Measurements from ENCODE around the gene SCT. TPM values are rescaled to one million over a fixed set of nuclear protein-coding genes. Genes with fewer than 3 reads are reported as not detected.
A peak's percentile ranks its signal among the peaks of the same experiment; 100 is the strongest.

SCT gene
- total RNA-seq, 1 donor from 2014 or later, result not detected

DNA sequence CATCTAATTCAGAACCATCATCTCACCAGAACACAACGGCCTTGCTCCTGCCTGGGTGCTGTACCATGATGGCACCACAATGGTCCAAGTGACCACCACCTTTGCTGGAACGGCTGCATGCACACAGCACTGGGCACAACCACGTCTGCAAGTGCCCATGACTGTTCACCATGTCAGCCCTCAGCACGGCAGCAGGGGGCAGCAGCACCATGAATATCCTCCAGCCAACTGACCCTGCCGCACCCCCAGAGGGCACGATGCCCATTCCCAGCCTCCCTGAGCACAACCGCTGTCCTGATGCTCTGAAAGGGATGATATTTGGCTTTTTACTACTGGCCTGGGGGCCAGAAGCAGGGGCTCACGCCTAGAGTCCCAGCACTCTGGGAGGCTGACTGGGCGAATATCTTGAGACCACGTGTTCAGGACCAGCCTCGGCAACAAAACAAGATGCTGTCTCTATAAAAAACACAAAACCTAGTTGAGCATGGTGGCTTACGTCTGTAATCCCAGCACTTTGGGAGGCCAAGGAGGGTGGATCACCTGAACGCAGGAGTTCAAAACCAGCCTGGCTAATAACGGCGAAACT lies 35.8 kb upstream of the SCT start:
- Histone ChIP-seq H3K4me3 (no peak overlapping the region), H3K36me3 (peaks cover 30 to 53% of the 10 kb centered on the region in 2 donors), H3K4me1 (no peaks in the 10 kb centered on the region), H3K9me3 (no peaks in the 10 kb centered on the region), H3K27ac (no peak overlapping the region), H3K27me3 (no peaks in the 10 kb centered on the region)
- peak in 1 of 2 donors; percentile 78 for DNase-seq (ENCODE audit: low spot score in 2 of 2)
- TF ChIP-seq, protein P1, sequence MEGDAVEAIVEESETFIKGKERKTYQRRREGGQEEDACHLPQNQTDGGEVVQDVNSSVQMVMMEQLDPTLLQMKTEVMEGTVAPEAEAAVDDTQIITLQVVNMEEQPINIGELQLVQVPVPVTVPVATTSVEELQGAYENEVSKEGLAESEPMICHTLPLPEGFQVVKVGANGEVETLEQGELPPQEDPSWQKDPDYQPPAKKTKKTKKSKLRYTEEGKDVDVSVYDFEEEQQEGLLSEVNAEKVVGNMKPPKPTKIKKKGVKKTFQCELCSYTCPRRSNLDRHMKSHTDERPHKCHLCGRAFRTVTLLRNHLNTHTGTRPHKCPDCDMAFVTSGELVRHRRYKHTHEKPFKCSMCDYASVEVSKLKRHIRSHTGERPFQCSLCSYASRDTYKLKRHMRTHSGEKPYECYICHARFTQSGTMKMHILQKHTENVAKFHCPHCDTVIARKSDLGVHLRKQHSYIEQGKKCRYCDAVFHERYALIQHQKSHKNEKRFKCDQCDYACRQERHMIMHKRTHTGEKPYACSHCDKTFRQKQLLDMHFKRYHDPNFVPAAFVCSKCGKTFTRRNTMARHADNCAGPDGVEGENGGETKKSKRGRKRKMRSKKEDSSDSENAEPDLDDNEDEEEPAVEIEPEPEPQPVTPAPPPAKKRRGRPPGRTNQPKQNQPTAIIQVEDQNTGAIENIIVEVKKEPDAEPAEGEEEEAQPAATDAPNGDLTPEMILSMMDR (IDR thresholded peaks at IDR 0.05), result peak; percentile 64 to 81 (median 69)
- intact Hi-C loops (cut with DNase I), result loop anchor here (1.0 kb wide), 2 partner anchors 61 to 66 kb away; no protein-coding TSS in a partner anchor

DNA sequence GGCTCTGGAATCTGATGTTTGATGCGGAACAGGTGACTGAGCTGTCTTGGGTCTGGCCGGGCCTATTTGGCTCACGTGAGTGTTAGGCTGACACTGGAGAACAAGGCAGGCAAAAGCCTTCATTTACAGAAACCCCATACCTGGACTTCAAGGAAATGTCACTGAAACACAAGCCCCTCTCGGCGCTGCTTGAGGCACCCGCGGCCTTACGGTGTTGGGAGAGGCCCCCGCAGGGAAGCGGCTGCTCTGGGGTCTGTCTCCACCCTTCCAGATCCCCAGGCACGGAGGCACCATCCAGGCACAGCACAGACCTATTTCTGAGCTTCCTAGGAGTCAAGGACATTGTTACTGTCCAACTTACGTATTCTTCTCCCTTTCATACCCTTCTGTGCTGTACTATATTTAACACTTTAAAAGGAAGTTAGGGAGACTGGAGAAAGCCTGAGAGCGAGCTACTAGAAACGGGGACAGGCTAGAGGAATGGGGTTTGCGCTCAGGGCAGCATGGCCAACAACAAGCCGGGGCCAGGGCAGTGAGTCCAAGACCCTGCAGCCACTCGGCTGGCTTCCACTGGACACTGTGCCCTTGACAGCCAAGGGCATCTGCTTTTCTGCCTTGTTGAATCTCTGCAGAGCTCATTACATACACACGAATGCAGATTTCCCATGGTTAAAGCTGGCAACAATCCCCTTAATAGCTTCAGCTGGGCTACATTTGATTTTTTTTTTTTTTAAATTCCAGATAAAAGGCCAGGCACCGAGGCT lies 33.9 kb upstream of the SCT start:
- no peaks in the 10 kb centered on the region for H3K27me3 ChIP-seq
- TF ChIP-seq, protein P1 (IDR thresholded peaks at IDR 0.05), result no peak
- H3K4me1 ChIP-seq, result no peaks in the 10 kb centered on the region
- H3K4me3 ChIP-seq, result no peak overlapping the region
- peaks cover 35 to 58% of the 10 kb centered on the region in 2 donors for H3K36me3 ChIP-seq
- DNase-seq (ENCODE audit: low spot score in 2 of 2), result no peak
- no peak overlapping the region for H3K27ac ChIP-seq
- intact Hi-C loops (cut with DNase I), result no loop called here
- no peaks in the 10 kb centered on the region for H3K9me3 ChIP-seq

DNA sequence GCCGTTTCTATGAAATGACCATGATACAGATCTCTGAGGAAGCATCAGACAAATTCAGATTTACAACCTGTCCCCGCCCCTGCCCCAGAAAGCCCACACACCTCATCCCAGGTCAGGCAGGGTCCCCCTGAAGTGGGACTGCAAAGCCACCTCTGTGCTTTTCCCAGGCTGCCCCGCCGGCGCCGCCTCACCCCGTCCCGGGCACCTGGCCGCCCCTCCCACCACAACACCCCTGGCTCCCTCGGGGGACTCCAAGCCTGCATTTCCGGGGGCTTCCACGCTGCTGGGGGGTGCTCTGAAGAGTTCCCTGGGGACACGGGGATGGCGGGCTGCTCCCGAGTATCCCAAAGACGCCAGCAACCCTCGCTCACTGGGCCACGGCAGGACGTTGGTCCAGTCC lies 33.3 kb upstream of the SCT start:
- H3K36me3 ChIP-seq, result peaks cover 35 to 52% of the 10 kb centered on the region in 2 donors
- no peaks in the 10 kb centered on the region for H3K4me1 ChIP-seq
- no peak overlapping the region for H3K27ac ChIP-seq
- DNase-seq (ENCODE audit: low spot score in 2 of 2), result no peak
- TF ChIP-seq, protein P1 (IDR thresholded peaks at IDR 0.05), result no peak
- H3K9me3 ChIP-seq, result no peaks in the 10 kb centered on the region
- H3K4me3 ChIP-seq, result no peak overlapping the region
- no peaks in the 10 kb centered on the region for H3K27me3 ChIP-seq
- intact Hi-C loops (cut with DNase I), result no loop called here

DNA sequence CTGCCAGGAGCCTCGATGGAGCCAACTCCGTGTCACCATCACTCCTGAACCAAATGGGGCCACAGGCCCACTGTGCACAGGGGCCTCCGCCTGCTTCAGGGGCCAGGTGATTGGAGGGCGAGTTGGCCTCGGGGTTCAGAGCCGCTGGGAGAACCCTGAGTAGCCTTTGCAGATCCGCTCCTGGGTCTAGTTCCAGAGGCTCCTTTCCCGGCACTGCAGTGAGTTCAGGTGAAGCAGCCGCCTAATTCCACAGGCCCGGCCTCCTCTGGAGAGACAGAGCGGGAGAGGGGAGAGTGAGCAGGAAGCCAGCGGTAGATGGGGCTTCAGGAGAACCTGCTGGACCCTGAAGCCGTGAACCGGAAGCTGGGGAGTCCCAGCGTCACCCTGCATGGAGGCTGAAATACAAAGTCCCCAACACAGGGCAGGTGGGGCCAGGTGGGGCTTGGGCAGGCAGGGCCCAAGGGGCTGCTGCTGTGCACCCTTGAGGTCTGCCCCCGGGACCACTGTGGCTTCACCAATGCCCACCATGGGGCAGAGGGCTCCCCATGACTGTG lies 32.6 kb upstream of the SCT start:
- no peak for DNase-seq (ENCODE audit: low spot score in 2 of 2)
- Histone ChIP-seq H3K27ac (no peak overlapping the region), H3K4me3 (no peak overlapping the region), H3K36me3 (peaks cover 35 to 51% of the 10 kb centered on the region in 2 donors), H3K27me3 (no peaks in the 10 kb centered on the region), H3K4me1 (no peaks in the 10 kb centered on the region), H3K9me3 (no peaks in the 10 kb centered on the region)
- TF ChIP-seq, protein P1 (IDR thresholded peaks at IDR 0.05), result no peak
- intact Hi-C loops (cut with DNase I), result no loop called here

DNA sequence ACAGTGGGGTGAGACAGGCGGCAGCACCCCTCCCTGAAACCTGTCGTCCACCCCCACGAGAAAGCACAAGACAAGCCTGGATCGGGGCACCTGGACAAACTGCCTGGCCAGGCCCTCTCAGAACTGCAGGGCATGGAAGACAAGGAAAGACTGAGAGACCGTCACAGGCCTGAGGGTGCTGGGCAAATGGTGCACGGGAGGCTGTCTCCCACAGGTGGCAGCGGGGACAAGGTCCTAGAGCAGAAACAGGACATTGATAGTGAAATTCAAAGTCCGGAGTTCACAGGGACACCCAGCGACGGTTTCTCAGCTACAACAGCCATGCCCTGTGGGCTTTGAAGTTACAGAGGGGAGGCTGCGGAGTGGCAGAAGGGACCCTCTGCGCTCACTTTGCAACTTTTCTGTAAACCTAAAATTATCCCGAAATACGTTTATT lies 30.7 kb upstream of the SCT start:
- no peaks in the 10 kb centered on the region for H3K27me3 ChIP-seq
- H3K9me3 ChIP-seq, result no peaks in the 10 kb centered on the region
- no peak overlapping the region for H3K27ac ChIP-seq
- no peak overlapping the region for H3K4me3 ChIP-seq
- TF ChIP-seq, protein P1 (IDR thresholded peaks at IDR 0.05), result no peak
- H3K36me3 ChIP-seq, result peaks cover 30 to 53% of the 10 kb centered on the region in 2 donors
- no peaks in the 10 kb centered on the region for H3K4me1 ChIP-seq
- no peak for DNase-seq (ENCODE audit: low spot score in 2 of 2)
- intact Hi-C loops (cut with DNase I), result no loop called here

Data from ascending aorta (tissue), 2 donors.